ENCODE results near the gene PTGIS. TPM values are rescaled to one million over a fixed set of nuclear protein-coding genes. Genes with fewer than 3 reads are reported as not detected.

Gene PTGIS
- total RNA-seq, 1 experiment from 2014 or later: 0.26 TPM

DNA sequence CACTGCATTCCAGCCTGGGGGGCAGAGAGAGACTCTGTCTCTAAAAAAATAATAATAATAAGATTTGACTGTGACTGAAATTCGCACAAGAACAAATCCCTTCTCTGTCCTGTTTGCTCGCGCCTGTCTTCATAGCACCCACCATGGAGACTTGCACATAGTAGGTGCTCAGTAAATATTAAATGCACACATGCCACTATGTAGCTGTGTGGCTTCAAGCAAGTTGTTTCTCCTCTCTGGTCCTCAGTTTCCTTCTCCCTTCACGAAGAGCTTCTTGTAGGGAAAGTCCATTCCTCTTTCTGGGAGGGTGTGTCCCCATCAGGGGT is 15.4 kb upstream of the PTGIS start:
- Mint-ChIP-seq H3K4me3 (ENCODE audit: low read depth, unreplicated experiment) (peak overlapping the region; percentile 49), H3K9me3 (ENCODE audit: low read depth, unreplicated experiment) (peaks cover 2% of the 10 kb centered on the region), H3K27ac (ENCODE audit: unreplicated experiment) (peak overlapping the region; percentile 92), H3K36me3 (ENCODE audit: insufficient read depth, unreplicated experiment) (peaks cover 8% of the 10 kb centered on the region), H3K4me1 (ENCODE audit: low read depth, unreplicated experiment) (peaks cover 62% of the 10 kb centered on the region), H3K27me3 (ENCODE audit: unreplicated experiment) (no peaks in the 10 kb centered on the region)
- TF ChIP-seq, protein P1, sequence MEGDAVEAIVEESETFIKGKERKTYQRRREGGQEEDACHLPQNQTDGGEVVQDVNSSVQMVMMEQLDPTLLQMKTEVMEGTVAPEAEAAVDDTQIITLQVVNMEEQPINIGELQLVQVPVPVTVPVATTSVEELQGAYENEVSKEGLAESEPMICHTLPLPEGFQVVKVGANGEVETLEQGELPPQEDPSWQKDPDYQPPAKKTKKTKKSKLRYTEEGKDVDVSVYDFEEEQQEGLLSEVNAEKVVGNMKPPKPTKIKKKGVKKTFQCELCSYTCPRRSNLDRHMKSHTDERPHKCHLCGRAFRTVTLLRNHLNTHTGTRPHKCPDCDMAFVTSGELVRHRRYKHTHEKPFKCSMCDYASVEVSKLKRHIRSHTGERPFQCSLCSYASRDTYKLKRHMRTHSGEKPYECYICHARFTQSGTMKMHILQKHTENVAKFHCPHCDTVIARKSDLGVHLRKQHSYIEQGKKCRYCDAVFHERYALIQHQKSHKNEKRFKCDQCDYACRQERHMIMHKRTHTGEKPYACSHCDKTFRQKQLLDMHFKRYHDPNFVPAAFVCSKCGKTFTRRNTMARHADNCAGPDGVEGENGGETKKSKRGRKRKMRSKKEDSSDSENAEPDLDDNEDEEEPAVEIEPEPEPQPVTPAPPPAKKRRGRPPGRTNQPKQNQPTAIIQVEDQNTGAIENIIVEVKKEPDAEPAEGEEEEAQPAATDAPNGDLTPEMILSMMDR (IDR thresholded peaks at IDR 0.05; ENCODE audit: unreplicated experiment): no peak
- no peak for DNase-seq
- CTCF ChIA-PET: interaction anchor here (1.1 to 2.4 kb wide), 7 partner anchors 12 to 49 kb away, joined by 3 to 19 read pairs (median 5); no protein-coding TSS in a partner anchor
- BruUV-seq (replicated peaks): no TSS peak
- intact Hi-C loops (cut with micrococcal nuclease; ENCODE audit: unreplicated experiment): no loop called here

DNA sequence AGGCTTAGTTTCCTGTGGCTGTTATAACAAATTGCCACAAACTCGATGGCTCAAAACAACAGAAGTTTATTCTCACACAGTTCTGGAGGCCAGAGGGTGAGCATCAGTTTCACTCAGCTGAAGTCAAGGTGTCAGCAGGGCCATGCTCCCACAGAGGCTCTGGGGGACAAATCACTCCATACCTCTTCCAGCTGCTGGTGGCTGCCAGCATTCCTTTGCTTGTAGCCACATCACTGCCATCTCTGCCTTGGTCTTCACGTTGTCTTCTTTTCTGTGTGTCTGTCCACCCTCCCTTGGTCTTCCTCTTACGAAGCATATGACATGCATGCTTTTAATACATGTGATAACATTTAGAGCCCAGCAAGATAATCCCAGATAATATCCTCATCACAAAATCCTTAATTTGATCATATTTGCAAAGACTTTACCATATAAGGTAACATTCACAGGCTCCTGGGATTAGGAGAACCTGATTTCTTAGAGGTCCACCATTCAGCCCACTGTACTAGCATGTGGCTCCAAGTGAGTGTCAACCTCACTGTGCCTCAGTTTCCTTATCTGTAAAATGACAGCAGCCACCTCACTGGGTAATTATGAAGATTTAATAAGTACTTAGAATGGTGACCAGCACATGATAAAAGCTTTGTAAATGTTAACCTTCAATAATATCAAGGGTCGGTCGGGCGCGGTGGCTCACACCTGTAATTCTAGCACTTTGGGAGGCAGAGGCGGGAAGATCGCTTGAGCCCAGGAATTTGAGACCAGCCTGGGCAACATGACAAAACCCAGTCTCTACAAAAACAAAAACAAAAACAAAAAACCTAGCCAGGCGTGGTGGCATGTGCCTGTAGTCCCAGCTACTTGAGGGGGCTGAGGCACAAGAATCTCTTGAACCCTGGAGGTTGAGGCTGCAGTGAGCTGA is 14.7 kb upstream of the PTGIS start:
- peaks cover 8% of the 10 kb centered on the region for H3K36me3 Mint-ChIP-seq (ENCODE audit: insufficient read depth, unreplicated experiment)
- peak overlapping the region; percentile 49 for H3K4me3 Mint-ChIP-seq (ENCODE audit: low read depth, unreplicated experiment)
- CTCF ChIA-PET: interaction anchor here (0.7 to 2.4 kb wide), 6 partner anchors 21 to 147 kb away, joined by 3 to 19 read pairs (median 4); no protein-coding TSS in a partner anchor
- DNase-seq: no peak
- intact Hi-C loops (cut with micrococcal nuclease; ENCODE audit: unreplicated experiment): no loop called here
- H3K27me3 Mint-ChIP-seq (ENCODE audit: unreplicated experiment): no peaks in the 10 kb centered on the region
- peak overlapping the region; percentile 92 for H3K27ac Mint-ChIP-seq (ENCODE audit: unreplicated experiment)
- peaks cover 2% of the 10 kb centered on the region for H3K9me3 Mint-ChIP-seq (ENCODE audit: low read depth, unreplicated experiment)
- no TSS peak for BruUV-seq (replicated peaks)
- H3K4me1 Mint-ChIP-seq (ENCODE audit: low read depth, unreplicated experiment): peaks cover 62% of the 10 kb centered on the region
- TF ChIP-seq, protein P1 (IDR thresholded peaks at IDR 0.05; ENCODE audit: unreplicated experiment): no peak

DNA sequence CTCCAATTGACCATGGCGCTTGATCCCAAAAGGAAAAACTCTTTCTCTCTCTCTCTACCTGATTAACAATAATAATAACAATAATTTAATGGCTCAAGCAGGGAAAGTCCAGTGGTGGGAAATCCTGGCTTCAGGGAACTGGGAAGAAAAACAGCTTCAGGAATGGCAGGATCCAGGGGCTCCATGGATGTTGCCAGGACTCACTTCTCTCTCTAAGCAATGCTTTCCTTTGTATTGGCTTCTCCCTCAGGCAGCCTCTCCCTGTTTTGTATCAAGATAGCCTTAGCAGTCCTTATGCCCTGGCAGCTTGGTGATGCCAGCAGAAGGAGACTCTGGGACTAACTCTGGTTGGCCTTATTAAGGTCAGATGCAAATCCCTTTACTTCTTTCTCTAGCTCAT is 13.5 kb upstream of the PTGIS start:
- TF ChIP-seq, protein P1 (IDR thresholded peaks at IDR 0.05; ENCODE audit: unreplicated experiment): no peak
- peaks cover 62% of the 10 kb centered on the region for H3K4me1 Mint-ChIP-seq (ENCODE audit: low read depth, unreplicated experiment)
- BruUV-seq (replicated peaks): no TSS peak
- no peak for DNase-seq
- H3K27me3 Mint-ChIP-seq (ENCODE audit: unreplicated experiment): no peaks in the 10 kb centered on the region
- intact Hi-C loops (cut with micrococcal nuclease; ENCODE audit: unreplicated experiment): no loop called here
- CTCF ChIA-PET: interaction anchor here (1.5 to 1.9 kb wide), 2 partner anchors 20 to 40 kb away, joined by 4 to 11 read pairs; no protein-coding TSS in a partner anchor
- H3K9me3 Mint-ChIP-seq (ENCODE audit: low read depth, unreplicated experiment): peaks cover 4% of the 10 kb centered on the region
- no peak overlapping the region for H3K27ac Mint-ChIP-seq (ENCODE audit: unreplicated experiment)
- H3K4me3 Mint-ChIP-seq (ENCODE audit: low read depth, unreplicated experiment): no peak overlapping the region
- peaks cover 8% of the 10 kb centered on the region for H3K36me3 Mint-ChIP-seq (ENCODE audit: insufficient read depth, unreplicated experiment)

DNA sequence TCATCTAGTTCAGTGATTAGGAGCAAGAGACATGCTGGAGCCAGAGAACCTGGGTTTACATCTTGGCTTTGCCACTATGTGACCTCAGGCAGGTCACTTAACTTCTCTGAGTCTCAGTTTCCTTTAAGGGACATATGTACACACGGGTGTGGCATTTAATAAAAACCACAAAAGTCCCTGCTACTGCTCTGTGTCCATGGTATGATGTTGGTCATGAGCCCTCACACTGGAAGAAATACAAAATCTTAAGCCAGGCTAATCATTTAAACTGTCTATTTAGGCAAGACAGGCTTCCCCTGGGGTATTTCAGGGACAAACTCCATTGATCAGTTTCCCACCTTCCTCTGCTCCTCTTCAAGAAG is 12.9 kb upstream of the PTGIS start:
- TF ChIP-seq, protein P1 (IDR thresholded peaks at IDR 0.05; ENCODE audit: unreplicated experiment): no peak
- H3K36me3 Mint-ChIP-seq (ENCODE audit: insufficient read depth, unreplicated experiment): peaks cover 8% of the 10 kb centered on the region
- intact Hi-C loops (cut with micrococcal nuclease; ENCODE audit: unreplicated experiment): no loop called here
- DNase-seq: no peak
- CTCF ChIA-PET: interaction anchor here (0.5 to 1.9 kb wide), 7 partner anchors 10 to 232 kb away, joined by 3 to 11 read pairs (median 4); partner anchors contain the start of gene SLC9A8
- H3K4me1 Mint-ChIP-seq (ENCODE audit: low read depth, unreplicated experiment): peaks cover 59% of the 10 kb centered on the region
- H3K9me3 Mint-ChIP-seq (ENCODE audit: low read depth, unreplicated experiment): peaks cover 6% of the 10 kb centered on the region
- no TSS peak for BruUV-seq (replicated peaks)
- no peaks in the 10 kb centered on the region for H3K27me3 Mint-ChIP-seq (ENCODE audit: unreplicated experiment)
- H3K4me3 Mint-ChIP-seq (ENCODE audit: low read depth, unreplicated experiment): no peak overlapping the region
- no peak overlapping the region for H3K27ac Mint-ChIP-seq (ENCODE audit: unreplicated experiment)
